ENCODE results near the gene CIRBP. TPM values are rescaled to one million over a fixed set of nuclear protein-coding genes. Genes with fewer than 3 reads are reported as not detected.

Gene CIRBP
- total and polyA plus RNA-seq, 2 of the 13 experiments (the other 11 are each of a cell fraction or from before 2014, with no cell fraction given) = 133 to 140 TPM

DNA sequence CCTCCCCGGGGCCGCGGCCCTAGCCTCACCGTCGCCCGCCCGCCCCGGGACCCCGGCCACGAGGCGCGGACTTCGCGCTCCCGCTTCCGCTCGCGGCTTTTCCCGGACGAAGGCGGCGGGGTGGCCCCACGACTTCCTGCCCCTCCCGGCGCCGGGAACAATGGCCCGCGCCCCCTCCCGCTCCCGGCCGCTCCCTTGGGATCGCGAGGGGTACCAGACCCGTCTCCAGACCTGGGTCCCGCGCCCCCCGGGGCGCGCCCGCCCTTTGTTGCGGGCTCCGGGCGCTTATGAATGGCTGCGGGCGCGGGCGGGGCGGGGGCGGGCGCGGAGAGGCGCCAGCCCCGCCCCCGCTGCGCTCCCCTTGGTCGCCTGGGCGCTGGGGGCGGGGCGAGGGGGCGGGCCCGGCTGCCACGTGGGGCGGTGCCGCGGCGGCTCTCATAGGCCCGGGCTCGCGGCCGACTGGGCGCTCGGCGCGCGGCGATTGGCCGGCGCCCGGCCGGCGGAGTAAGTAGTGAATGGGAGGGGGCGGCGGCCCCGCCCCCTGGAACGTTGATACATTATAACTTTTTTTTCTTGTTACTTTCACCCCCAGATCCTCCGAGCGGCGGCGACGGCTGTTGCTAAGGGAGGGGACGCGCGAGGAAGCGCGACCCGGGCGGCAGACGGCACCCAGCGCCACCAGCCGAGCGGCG, 19.7 kb upstream of the CIRBP start (continued):
- TF ChIP-seq, protein P1, sequence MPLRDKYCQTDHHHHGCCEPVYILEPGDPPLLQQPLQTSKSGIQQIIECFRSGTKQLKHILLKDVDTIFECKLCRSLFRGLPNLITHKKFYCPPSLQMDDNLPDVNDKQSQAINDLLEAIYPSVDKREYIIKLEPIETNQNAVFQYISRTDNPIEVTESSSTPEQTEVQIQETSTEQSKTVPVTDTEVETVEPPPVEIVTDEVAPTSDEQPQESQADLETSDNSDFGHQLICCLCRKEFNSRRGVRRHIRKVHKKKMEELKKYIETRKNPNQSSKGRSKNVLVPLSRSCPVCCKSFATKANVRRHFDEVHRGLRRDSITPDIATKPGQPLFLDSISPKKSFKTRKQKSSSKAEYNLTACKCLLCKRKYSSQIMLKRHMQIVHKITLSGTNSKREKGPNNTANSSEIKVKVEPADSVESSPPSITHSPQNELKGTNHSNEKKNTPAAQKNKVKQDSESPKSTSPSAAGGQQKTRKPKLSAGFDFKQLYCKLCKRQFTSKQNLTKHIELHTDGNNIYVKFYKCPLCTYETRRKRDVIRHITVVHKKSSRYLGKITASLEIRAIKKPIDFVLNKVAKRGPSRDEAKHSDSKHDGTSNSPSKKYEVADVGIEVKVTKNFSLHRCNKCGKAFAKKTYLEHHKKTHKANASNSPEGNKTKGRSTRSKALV (CRISPR knock-in tag; IDR thresholded peaks at IDR 0.05) = no peak
- TF ChIP-seq NFE2L1 (CRISPR knock-in tag; IDR thresholded peaks at IDR 0.05; ENCODE audit: borderline replicate concordance) (no peak), ATM (IDR thresholded peaks at IDR 0.05; ENCODE audit: borderline replicate concordance) (no peak), ZSCAN25 (CRISPR knock-in tag; IDR thresholded peaks at IDR 0.05) (no peak), ARNT (IDR thresholded peaks at IDR 0.05) (no peak), ZFYVE20 (CRISPR knock-in tag; IDR thresholded peaks at IDR 0.05; ENCODE audit: borderline replicate concordance, low read depth) (no peak), ZNF703 (CRISPR knock-in tag; IDR thresholded peaks at IDR 0.05; ENCODE audit: borderline replicate concordance) (peak; percentile 32; the same call in 1 of the 2 replicates), ZNF816 (CRISPR knock-in tag; IDR thresholded peaks at IDR 0.05; ENCODE audit: borderline replicate concordance) (no peak), PHF21A (CRISPR knock-in tag; IDR thresholded peaks at IDR 0.05) (peak; percentile 85), ZKSCAN8 (CRISPR knock-in tag; IDR thresholded peaks at IDR 0.05; ENCODE audit: borderline replicate concordance) (no peak), ATF1 (CRISPR knock-in tag; IDR thresholded peaks at IDR 0.05) (no peak), KLF16 (CRISPR knock-in tag; IDR thresholded peaks at IDR 0.05) (no peak; a peak in 1 of 4 replicates), TOPORS (CRISPR knock-in tag; IDR thresholded peaks at IDR 0.05) (peak; percentile 60; the same call in 1 of the 2 replicates), GPN1 (CRISPR knock-in tag; IDR thresholded peaks at IDR 0.05; ENCODE audit: borderline replicate concordance) (no peak)
- TF ChIP-seq, protein P2, sequence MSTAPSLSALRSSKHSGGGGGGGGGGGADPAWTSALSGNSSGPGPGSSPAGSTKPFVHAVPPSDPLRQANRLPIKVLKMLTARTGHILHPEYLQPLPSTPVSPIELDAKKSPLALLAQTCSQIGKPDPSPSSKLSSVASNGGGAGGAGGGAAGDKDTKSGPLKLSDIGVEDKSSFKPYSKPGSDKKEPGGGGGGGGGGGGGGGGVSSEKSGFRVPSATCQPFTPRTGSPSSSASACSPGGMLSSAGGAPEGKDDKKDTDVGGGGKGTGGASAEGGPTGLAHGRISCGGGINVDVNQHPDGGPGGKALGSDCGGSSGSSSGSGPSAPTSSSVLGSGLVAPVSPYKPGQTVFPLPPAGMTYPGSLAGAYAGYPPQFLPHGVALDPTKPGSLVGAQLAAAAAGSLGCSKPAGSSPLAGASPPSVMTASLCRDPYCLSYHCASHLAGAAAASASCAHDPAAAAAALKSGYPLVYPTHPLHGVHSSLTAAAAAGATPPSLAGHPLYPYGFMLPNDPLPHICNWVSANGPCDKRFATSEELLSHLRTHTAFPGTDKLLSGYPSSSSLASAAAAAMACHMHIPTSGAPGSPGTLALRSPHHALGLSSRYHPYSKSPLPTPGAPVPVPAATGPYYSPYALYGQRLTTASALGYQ (CRISPR knock-in tag; IDR thresholded peaks at IDR 0.05) = no peak
- TF ChIP-seq, protein P3, sequence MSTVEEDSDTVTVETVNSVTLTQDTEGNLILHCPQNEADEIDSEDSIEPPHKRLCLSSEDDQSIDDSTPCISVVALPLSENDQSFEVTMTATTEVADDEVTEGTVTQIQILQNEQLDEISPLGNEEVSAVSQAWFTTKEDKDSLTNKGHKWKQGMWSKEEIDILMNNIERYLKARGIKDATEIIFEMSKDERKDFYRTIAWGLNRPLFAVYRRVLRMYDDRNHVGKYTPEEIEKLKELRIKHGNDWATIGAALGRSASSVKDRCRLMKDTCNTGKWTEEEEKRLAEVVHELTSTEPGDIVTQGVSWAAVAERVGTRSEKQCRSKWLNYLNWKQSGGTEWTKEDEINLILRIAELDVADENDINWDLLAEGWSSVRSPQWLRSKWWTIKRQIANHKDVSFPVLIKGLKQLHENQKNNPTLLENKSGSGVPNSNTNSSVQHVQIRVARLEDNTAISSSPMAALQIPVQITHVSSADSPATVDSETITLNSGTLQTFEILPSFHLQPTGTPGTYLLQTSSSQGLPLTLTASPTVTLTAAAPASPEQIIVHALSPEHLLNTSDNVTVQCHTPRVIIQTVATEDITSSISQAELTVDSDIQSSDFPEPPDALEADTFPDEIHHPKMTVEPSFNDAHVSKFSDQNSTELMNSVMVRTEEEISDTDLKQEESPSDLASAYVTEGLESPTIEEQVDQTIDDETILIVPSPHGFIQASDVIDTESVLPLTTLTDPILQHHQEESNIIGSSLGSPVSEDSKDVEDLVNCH (CRISPR knock-in tag; IDR thresholded peaks at IDR 0.05) = no peak
- TF ChIP-seq, protein P4, sequence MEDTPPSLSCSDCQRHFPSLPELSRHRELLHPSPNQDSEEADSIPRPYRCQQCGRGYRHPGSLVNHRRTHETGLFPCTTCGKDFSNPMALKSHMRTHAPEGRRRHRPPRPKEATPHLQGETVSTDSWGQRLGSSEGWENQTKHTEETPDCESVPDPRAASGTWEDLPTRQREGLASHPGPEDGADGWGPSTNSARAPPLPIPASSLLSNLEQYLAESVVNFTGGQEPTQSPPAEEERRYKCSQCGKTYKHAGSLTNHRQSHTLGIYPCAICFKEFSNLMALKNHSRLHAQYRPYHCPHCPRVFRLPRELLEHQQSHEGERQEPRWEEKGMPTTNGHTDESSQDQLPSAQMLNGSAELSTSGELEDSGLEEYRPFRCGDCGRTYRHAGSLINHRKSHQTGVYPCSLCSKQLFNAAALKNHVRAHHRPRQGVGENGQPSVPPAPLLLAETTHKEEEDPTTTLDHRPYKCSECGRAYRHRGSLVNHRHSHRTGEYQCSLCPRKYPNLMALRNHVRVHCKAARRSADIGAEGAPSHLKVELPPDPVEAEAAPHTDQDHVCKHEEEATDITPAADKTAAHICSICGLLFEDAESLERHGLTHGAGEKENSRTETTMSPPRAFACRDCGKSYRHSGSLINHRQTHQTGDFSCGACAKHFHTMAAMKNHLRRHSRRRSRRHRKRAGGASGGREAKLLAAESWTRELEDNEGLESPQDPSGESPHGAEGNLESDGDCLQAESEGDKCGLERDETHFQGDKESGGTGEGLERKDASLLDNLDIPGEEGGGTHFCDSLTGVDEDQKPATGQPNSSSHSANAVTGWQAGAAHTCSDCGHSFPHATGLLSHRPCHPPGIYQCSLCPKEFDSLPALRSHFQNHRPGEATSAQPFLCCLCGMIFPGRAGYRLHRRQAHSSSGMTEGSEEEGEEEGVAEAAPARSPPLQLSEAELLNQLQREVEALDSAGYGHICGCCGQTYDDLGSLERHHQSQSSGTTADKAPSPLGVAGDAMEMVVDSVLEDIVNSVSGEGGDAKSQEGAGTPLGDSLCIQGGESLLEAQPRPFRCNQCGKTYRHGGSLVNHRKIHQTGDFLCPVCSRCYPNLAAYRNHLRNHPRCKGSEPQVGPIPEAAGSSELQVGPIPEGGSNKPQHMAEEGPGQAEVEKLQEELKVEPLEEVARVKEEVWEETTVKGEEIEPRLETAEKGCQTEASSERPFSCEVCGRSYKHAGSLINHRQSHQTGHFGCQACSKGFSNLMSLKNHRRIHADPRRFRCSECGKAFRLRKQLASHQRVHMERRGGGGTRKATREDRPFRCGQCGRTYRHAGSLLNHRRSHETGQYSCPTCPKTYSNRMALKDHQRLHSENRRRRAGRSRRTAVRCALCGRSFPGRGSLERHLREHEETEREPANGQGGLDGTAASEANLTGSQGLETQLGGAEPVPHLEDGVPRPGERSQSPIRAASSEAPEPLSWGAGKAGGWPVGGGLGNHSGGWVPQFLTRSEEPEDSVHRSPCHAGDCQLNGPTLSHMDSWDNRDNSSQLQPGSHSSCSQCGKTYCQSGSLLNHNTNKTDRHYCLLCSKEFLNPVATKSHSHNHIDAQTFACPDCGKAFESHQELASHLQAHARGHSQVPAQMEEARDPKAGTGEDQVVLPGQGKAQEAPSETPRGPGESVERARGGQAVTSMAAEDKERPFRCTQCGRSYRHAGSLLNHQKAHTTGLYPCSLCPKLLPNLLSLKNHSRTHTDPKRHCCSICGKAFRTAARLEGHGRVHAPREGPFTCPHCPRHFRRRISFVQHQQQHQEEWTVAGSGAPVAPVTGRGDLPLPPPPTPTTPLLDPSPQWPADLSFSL (CRISPR knock-in tag; IDR thresholded peaks at IDR 0.05) = no peak

Data from HepG2 (cell line).